ENCODE measurements around the gene GCNT2.
"Not testable (repeated sequence)": the region's sequence is repeated elsewhere in the genome, so short reads cannot be mapped to it uniquely, and the experiment has no call there.

The GCNT2 gene

DNA sequence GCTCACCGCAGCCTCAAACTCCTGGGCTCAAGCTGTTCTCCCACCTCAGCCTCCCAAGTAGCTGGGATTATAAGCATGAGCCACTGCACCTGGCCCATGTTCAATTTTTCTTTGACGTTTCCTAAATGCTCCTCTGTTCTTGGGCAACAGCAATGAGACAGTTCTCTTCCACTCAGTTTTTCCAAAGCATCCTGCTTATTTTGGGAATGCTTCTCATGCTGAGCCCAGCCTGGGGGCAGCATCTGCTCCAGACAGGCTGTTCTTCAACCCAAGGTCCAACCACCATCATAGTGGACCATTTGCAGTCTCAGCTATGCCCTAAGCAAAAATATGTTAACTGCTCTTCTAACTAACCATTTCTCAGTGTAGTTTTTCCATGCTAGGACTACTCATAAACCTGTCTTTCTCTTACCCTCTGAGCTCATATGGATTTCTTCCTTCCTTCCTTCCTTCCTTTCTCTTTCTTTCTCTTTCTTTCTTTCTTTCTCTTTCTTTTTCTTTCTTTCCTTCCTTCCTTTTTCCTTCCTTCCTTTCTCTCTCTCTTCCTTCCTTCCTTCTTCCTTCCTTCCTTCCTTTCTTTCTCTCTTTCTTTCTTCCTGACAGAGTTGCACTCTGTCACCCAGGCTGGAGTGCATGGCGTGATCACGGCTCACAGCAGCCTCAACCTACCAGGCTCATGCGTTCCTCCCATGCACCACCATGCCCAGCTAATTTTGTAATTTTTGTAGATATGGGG lies 48.4 kb downstream of the GCNT2 start:
- TF ChIP-seq, protein P1, sequence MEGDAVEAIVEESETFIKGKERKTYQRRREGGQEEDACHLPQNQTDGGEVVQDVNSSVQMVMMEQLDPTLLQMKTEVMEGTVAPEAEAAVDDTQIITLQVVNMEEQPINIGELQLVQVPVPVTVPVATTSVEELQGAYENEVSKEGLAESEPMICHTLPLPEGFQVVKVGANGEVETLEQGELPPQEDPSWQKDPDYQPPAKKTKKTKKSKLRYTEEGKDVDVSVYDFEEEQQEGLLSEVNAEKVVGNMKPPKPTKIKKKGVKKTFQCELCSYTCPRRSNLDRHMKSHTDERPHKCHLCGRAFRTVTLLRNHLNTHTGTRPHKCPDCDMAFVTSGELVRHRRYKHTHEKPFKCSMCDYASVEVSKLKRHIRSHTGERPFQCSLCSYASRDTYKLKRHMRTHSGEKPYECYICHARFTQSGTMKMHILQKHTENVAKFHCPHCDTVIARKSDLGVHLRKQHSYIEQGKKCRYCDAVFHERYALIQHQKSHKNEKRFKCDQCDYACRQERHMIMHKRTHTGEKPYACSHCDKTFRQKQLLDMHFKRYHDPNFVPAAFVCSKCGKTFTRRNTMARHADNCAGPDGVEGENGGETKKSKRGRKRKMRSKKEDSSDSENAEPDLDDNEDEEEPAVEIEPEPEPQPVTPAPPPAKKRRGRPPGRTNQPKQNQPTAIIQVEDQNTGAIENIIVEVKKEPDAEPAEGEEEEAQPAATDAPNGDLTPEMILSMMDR (conservative IDR thresholded peaks at IDR 0.05; ENCODE audit: low read length) = no peak
- no peak overlapping the region for H3K4me3 ChIP-seq (ENCODE audit: low read length)
- DNase-seq (ENCODE audit: low read depth) = no peak

DNA sequence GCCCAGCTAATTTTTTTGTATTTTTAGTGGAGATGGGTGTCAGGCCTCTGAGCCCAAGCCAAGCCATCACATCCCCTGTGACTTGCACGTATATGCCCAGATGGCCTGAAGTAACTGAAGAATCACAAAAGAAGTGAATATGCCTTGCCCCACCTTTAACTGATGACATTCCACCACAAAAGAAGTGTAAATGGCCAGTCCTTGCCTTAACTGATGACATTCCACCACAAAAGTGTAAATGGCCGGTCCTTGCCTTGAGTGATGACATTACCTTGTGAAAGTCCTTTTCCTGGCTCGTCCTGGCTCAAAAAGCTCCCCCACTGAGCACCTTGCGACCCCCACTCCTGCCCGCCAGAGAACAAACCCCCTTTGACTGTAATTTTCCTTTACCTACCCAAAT lies 54.4 kb downstream of the GCNT2 start:
- not testable (repeated sequence) for H3K4me3 ChIP-seq (ENCODE audit: low read length); DNase-seq (ENCODE audit: low read depth)

DNA sequence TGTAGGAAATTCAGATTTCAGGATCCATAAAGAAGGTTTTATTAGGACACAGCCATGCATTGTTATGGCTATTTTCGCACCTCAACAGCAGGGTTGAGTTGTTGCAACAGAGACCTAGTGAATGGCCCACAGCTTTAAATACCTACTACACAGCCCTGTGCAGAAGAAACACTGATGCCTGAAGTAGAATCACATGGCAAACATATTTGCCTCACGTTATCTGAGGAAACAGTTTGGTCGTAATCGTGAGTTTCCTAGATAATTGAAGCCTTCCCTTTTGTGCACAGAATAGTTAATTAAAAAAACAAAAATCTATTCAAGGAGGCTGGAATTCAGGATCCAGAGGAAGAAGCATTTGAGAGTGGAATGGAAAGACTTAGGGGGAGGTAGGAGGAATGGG lies 55.1 kb downstream of the GCNT2 start:
- no peak overlapping the region for H3K4me3 ChIP-seq (ENCODE audit: low read length)
- DNase-seq (ENCODE audit: low read depth) = no peak
- TF ChIP-seq, protein P1 (conservative IDR thresholded peaks at IDR 0.05; ENCODE audit: low read length) = no peak

DNA sequence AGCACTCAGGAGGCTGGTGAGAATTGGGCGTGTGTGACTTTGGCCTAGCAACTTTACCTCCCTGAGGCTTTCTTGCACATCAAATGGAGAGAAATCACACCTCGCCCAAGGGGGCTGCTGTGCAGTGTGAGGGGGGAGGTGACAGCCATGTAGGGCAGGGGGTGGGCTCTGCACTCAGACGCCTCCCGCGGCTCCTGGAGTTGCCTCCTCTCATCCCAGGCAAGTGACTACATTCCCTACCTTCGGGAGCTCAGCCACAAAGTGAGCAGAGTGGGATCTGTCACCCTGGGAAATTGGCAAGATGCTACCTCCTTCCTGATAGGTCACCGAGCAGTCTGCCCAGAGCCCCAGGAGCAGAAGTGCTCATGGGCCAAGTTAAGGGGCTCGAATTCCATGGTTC lies 56.0 kb downstream of the GCNT2 start:
- H3K4me3 ChIP-seq (ENCODE audit: low read length) = no peak overlapping the region
- DNase-seq (ENCODE audit: low read depth) = no peak
- TF ChIP-seq, protein P1 (conservative IDR thresholded peaks at IDR 0.05; ENCODE audit: low read length) = no peak

DNA sequence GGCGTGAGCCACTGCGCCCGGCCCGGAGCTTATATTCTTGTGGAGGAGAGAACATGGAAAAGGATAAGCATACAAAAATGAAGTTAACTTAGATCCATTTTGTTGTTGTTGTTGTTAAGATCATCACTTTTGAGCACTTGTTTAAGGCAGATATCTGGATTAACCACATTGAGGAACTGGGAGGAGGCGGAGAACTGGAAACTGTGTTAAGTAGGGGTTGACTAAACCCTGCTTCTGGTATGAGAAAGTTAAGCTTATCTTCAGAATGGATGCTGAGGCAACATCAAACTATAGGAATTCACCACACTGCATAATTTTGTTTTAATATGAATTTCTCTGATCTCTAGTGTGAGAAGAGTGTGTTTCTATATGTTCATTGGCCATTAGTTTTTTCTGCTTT lies 57.6 kb downstream of the GCNT2 start:
- no peak overlapping the region for H3K4me3 ChIP-seq (ENCODE audit: low read length)
- TF ChIP-seq, protein P1 (conservative IDR thresholded peaks at IDR 0.05; ENCODE audit: low read length) = no peak
- no peak for DNase-seq (ENCODE audit: low read depth)

DNA sequence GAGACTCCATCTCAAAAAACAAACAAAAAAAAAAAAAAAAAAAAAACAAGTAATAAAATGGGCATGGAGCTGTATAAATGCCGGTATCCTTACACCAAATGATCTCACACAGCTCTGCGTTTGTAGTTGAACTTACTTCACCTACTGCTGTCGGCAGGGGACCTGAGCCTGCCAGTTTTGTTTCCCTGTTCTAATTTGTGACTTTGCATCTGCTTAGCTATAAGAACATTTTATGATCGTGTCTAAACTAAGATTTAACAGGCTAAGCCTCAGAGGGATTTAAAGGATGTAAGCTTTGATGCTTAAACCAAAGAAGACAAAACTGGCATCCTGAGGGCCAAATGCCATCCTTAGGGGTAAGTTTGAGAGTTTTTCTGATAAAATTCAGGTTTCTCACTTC lies 58.7 kb downstream of the GCNT2 start:
- no peak overlapping the region for H3K4me3 ChIP-seq (ENCODE audit: low read length)
- no peak for DNase-seq (ENCODE audit: low read depth)
- TF ChIP-seq, protein P1 (conservative IDR thresholded peaks at IDR 0.05; ENCODE audit: low read length) = no peak

DNA sequence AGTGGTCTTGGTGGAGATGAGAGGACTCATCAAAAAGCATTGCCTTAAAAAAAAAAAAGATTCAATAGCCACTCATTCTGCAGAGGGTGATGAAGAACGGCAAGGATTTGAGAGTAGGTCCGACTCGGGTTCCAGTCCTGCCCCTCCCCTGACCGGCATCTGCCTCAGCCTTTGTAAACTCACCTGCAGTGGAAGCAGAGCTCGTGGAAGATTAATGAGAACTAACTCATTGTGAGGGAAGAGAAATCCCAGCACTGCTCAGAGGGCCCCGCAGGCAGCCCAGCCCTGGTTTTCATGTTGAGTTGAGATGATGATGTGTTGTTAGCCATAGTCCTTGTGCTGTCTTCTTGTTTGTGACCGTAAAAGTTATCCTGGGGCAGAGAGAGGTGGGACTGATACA lies 59.4 kb downstream of the GCNT2 start:
- no peak for DNase-seq (ENCODE audit: low read depth)
- no peak overlapping the region for H3K4me3 ChIP-seq (ENCODE audit: low read length)

DNA sequence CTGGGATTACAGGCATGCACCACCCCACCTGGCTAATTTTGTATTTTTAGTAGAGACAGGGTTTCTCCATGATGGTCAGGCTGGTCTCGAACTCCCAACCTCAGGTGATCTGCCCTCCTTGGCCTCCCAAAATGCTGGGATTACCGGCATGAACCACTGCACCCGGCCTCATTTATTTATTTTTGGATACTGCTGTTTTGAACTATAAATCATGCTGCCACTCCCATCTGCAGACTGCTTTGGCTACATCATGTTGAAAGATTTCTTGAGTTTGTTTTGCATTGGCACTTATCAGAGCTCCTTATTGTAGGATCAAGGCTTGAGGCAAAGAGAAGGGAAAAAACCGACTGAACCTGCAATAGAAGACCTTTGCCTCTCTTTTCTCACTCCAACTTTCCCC lies 60.3 kb downstream of the GCNT2 start:
- not testable (repeated sequence) for DNase-seq (ENCODE audit: low read depth)

More for the DNA sequence above, 59.4 kb downstream of the GCNT2 start:
- TF ChIP-seq, protein P1 (conservative IDR thresholded peaks at IDR 0.05; ENCODE audit: low read length) = no peak

More for the DNA sequence above, 60.3 kb downstream of the GCNT2 start:
- H3K4me3 ChIP-seq (ENCODE audit: low read length) = not testable (repeated sequence)
